ENCODE measurements around the gene CDK5R2. TPM values are rescaled to one million over a fixed set of nuclear protein-coding genes. Genes with fewer than 3 reads are reported as not detected.
A peak's percentile ranks its signal among the peaks of the same experiment; 100 is the strongest.

Gene CDK5R2
- total RNA-seq (2021; ENCODE audit: unreplicated experiment) (0.44 TPM), Bru-seq, nascent RNA (percentile 15 among the genes with signal in this experiment), BruChase-seq, experiment 1, labeled RNA remaining after a 6-hour chase (not detected), BruChase-seq, experiment 2, labeled RNA remaining after a 2-hour chase (percentile 15 among the genes with signal in this experiment)
- 0.84 and 0.96 TPM in 2 replicates for polyA plus RNA-seq (2012)
- long read RNA-seq: 0 reads

GRCh38 chr2:218959141-218959731 lies at the start of gene CDK5R2:
Gene CDK5R2 (plus strand): TSS chr2:218959666. CDS start chr2:218959821, 155 bp downstream.
- Histone ChIP-seq H3K27ac (ENCODE audit: low read depth, low read length) (no peak within 1 kb of the TSS; the same call in 1 of the 2 replicates), H3K79me2 (ENCODE audit: insufficient read depth, low read length) (no peaks in the 10 kb centered on the region), H3K9ac (ENCODE audit: low read length) (peak within 1 kb of the TSS; percentile 38), H3K4me3 (replicated peaks in 1 of 2; ENCODE audit: low read depth in 1 of 2, low read length in 2 of 2) (peak within 1 kb of the TSS; percentile 51 to 60), H3K27me3 (ENCODE audit: insufficient read depth, low read length) (peaks cover 10% of the 10 kb centered on the region; the same call in 1 of the 2 replicates), H2AFZ (ENCODE audit: low read depth, low read length, poor library complexity, severe bottlenecking) (no peak within 1 kb of the TSS), H3K36me3 (ENCODE audit: control insufficient read depth in 1 of 2, insufficient read depth in 2 of 2, low read length in 2 of 2) (no peaks in the 10 kb centered on the region), H3K4me2 (ENCODE audit: low read length) (peak within 1 kb of the TSS; percentile 91), H3K9me3 (ENCODE audit: control insufficient read depth in 1 of 2, insufficient read depth in 1 of 2, low read depth in 1 of 2, low read length in 2 of 2) (no peaks in the 10 kb centered on the region), H4K20me1 (ENCODE audit: insufficient read depth) (no peaks in the 10 kb centered on the region), H3K9me2 (ENCODE audit: insufficient read depth) (no peaks in the 10 kb centered on the region), H3K4me1 (ENCODE audit: control insufficient read depth in 1 of 2, insufficient read depth in 2 of 2, low read length in 2 of 2) (peaks cover 0 to 28% of the 10 kb centered on the region in 2 experiments; a peak in 2 of 4 replicates)
- RAD21 ChIA-PET (ENCODE audit: low non-redundant PET in 1 of 2, low total read pairs in 2 of 2, uncharacterized antibody in 2 of 2, unreplicated experiment in 2 of 2): no interaction called here
- BruUV-seq (replicated peaks): no TSS peak
- no peak for TF ChIP-seq EZH2 (IDR thresholded peaks at IDR 0.05)
- TF ChIP-seq POLR2AphosphoS5 (IDR thresholded peaks at IDR 0.05; ENCODE audit: low read depth, low read length): peak; percentile 63
- no peak for TF ChIP-seq CEBPB (IDR thresholded peaks at IDR 0.05; ENCODE audit: low read depth)
- no peak for TF ChIP-seq SIN3A (IDR thresholded peaks at IDR 0.05; ENCODE audit: low read depth)
- peak; percentile 35 for TF ChIP-seq TCF7L2 (IDR thresholded peaks at IDR 0.05; ENCODE audit: borderline replicate concordance, extremely low read depth, insufficient read depth, insufficient read length)
- no peak for TF ChIP-seq POLR2A (IDR thresholded peaks at IDR 0.05; ENCODE audit: borderline replicate concordance, extremely low read depth, insufficient read depth, insufficient read length)
- peak; percentile 85 for TF ChIP-seq SP1 (IDR thresholded peaks at IDR 0.05; ENCODE audit: low read depth)
- intact Hi-C loops (cut with micrococcal nuclease): no loop called here
- CTCF ChIA-PET: interaction anchor here (1.0 to 1.2 kb wide), 4 partner anchors 21 to 83 kb away, joined by 4 to 7 read pairs (median 6); no protein-coding TSS in a partner anchor
- POLR2A ChIA-PET: no interaction called here
- DNase-seq (ENCODE audit: low read depth, low spot score) (peak; percentile 80), ATAC-seq (peak; percentile 95)

- H2AFZ ChIP-seq (ENCODE audit: low read depth, low read length, poor library complexity, severe bottlenecking): no peak overlapping the region
- H3K4me2 ChIP-seq (ENCODE audit: low read length): peak overlapping the region; percentile 83; the same call in 1 of the 2 replicates
- no peak overlapping the region for H3K4me3 ChIP-seq (replicated peaks in 1 of 2; ENCODE audit: low read depth in 1 of 2, low read length in 2 of 2)
- no peak overlapping the region for H3K27ac ChIP-seq (ENCODE audit: low read depth, low read length)
- DNase-seq (ENCODE audit: low read depth, low spot score): no peak
- H4K20me1 ChIP-seq (ENCODE audit: insufficient read depth): no peaks in the 10 kb centered on the region
- no peaks in the 10 kb centered on the region for H3K9me3 ChIP-seq (ENCODE audit: control insufficient read depth in 1 of 2, insufficient read depth in 1 of 2, low read depth in 1 of 2, low read length in 2 of 2)
- H3K9ac ChIP-seq (ENCODE audit: low read length): no peak overlapping the region
- no peaks in the 10 kb centered on the region for H3K36me3 ChIP-seq (ENCODE audit: control insufficient read depth in 1 of 2, insufficient read depth in 2 of 2, low read length in 2 of 2)
- ChIA-PET RAD21 (ENCODE audit: low non-redundant PET in 1 of 2, low total read pairs in 2 of 2, uncharacterized antibody in 2 of 2, unreplicated experiment in 2 of 2) (no interaction called here), POLR2A (no interaction called here), CTCF (interaction anchor here (6.0 kb wide), 1 partner anchor 13 kb away, joined by 53 read pairs; no protein-coding TSS in a partner anchor)
- intact Hi-C loops (cut with micrococcal nuclease): no loop called here
- H3K27me3 ChIP-seq (ENCODE audit: insufficient read depth, low read length): no peaks in the 10 kb centered on the region
- peaks cover 7 to 17% of the 10 kb centered on the region in 2 experiments for H3K4me1 ChIP-seq (ENCODE audit: control insufficient read depth in 1 of 2, insufficient read depth in 2 of 2, low read length in 2 of 2)
- H3K9me2 ChIP-seq (ENCODE audit: insufficient read depth): no peaks in the 10 kb centered on the region
- no peaks in the 10 kb centered on the region for H3K79me2 ChIP-seq (ENCODE audit: insufficient read depth, low read length)
- TF ChIP-seq REST (IDR thresholded peaks at IDR 0.05; ENCODE audit: low read depth): no peak
- no peak for TF ChIP-seq EZH2phosphoT487 (IDR thresholded peaks at IDR 0.05; ENCODE audit: borderline replicate concordance)
- no peak for TF ChIP-seq ZFX (IDR thresholded peaks at IDR 0.05)
- TF ChIP-seq FOSL1 (IDR thresholded peaks at IDR 0.05; ENCODE audit: low read depth): no peak
- no peak for TF ChIP-seq JUND (IDR thresholded peaks at IDR 0.05)
- ATAC-seq: no peak
- no TSS peak for BruUV-seq (replicated peaks)
Observed at GRCh38 chr2:218910741-218911140, 48.7 kb upstream of the CDK5R2 start.

All from HCT116 (cell line).